GM19438 (cell line): ENCODE data around the gene ROBO4.

Source experiments
- ATAC-seq: cut with Tn5 transposase; IDR thresholded peaks from one replicate; pipeline ENCODE4 v1.9.1; 2021; ENCODE audit warnings: low read depth; ENCODE audit not compliant: unreplicated experiment

Gene ROBO4

DNA sequence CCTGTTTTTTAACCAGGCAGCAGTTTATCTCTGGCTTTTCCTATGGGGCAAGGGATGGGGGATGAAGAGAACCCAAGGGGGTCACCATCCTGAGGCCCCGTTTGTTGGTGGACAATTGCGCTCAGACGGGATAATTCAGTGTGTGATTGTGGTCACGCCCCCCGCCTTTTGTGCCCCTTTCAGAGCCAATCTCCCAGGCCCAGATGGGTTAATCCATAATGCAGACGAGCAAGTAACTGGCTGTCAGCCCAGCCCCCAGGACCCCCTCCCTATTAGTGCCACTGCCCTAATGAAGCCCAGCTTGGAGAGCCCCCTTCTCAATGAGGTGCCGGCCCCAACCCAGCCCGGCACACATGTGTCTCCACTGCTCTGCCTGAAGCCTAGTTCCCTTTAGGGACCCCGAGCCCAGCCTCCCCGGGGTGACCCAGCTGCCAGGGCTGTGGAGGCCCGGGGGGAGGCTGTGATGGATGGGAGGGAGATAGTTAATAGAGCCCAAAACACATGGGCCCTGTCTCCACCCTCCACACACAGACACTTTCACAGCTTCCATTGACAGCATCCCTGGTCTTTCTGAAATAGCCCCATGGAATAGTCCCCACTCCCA is 51.5 kb downstream of the ROBO4 start:
- ATAC-seq = no peak

DNA sequence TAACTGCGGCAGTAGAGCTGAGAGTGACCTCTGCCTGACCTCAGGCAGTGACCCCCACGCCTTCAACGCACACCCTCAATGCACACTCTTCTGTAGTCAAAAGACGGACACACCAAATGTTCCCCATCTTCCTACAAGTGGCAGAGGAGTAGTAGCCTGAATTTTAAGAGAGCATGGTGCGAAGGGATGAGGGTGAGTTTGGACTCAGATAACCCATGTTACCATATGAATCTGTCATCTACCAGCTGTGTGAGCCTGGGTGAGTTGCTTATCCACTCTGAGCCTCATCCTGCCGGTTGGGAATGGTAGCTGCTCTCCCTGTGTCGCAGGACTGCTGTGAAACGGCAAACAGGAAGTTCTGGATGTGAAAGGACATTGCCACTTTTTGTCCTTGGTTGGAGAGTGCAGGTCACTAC is 53.0 kb downstream of the ROBO4 start:
- no peak for ATAC-seq

DNA sequence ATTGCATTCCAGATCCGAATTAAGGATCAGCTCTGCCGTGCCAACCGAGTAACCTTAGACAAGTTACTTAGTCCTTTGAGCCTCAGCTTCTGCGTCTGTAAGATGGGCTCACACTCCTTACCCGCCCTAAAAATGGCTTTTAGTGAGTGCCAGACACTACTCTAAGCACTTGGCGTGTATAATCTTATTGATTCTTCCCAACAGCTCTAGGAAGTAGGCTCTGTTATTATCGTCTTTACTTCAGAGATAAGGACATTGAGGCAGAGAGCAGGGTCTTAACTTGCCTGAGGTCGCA is 54.1 kb downstream of the ROBO4 start:
- ATAC-seq = no peak

DNA sequence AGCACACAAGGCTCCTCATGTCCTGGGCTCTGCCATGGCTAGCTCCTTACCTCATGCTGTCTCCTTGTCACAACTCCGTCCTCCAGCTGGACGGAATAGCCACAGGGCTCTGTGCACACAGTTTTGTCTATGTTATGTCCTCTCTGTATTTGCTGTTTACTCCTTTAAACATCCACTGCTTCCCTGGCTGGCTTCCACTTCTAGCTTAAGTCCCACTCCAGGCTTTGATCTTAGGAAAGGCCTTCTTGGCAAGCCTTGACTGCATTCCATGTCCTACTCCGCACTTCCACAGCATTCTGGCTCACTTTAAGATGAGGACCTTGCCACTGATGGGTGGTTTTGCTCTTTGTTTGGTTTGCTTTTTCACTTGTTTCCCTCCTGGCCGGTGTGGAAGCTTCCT is 55.4 kb downstream of the ROBO4 start:
- ATAC-seq = no peak

DNA sequence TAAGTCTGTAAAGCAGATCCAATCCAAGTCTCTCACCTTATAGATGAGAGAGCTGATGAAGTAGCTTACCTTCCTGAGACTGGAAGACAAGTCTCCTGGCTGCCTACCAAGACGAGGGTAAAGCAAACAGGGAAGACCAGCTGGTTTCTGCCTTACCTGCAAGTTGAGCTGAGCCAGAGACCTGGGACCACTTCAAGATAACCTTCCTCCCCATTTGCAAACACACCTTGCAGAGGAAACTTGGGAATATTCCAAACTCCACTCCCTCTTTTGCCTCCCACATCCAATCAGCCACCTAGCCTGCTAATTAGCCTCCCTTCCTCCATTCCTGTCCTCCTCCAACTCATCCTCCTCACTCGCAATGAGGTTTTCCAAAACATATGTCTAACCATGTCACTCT is 55.8 kb downstream of the ROBO4 start:
- ATAC-seq = no peak

DNA sequence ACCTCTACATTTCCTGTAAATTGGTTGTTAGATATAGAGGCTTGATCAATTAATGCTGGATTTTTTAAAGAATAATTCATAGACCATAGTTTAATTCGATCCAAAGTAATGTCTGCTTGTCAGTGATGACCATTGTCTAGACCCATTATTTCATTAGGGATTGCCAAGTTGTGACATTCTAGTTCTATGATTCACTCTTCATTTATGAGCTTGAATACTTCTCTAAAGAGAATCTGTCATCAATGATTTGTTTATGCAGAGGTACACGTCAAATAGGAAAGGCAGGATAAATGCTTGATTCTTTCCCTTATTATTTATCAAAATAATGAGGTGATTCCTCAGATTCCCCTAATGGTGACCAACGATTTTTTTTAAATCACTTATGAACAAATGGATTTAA is 56.5 kb downstream of the ROBO4 start:
- no peak for ATAC-seq

DNA sequence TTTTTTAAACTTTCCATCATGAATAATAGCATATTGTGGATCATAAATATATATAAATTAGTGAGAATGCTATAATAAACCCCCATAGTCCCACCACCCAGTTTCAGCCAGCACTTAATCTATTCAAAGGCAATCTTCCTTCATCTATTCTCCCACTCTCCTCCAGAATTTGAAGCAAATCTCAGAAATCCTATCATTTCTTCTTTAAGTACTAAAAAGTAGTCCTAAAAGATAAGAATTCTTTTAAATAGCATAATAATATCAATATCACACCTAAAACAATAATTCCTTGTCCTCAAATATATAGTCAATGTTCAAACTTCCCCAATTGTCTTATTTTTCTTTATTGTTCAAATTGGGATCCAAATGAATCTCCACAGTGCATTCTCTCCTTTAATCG is 57.0 kb downstream of the ROBO4 start:
- ATAC-seq = no peak

DNA sequence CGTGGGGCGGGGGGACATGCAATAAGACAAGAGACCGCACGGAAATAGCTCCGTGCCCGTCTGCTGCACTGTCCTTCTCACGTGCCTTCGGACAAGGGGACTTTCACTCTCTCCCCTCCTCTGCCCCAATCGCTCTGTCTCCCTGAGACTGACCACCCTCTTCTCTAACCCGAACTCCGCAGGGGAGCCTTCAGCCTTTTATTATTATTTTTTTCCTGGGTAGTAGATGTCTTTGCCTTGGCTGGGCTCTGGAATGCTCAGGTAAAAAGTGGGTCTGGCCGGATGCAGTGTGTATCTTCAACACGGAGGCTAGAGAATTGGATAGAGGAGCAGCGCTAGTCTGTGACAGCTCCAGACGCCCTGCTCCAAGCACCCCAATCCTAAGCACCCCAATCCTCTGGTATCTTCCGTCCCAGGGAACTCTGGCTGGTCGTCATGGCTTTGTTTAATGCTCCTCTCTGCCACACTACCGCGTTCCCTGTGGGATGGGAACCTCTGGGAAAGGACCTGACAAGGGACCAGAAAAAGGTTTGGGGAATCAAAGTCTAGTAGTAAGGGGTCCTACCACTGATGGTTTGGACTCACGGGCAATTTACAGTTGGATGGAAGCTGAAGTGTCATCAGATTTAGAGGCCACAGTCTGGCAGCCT is 57.6 kb downstream of the ROBO4 start:
- no peak for ATAC-seq

DNA sequence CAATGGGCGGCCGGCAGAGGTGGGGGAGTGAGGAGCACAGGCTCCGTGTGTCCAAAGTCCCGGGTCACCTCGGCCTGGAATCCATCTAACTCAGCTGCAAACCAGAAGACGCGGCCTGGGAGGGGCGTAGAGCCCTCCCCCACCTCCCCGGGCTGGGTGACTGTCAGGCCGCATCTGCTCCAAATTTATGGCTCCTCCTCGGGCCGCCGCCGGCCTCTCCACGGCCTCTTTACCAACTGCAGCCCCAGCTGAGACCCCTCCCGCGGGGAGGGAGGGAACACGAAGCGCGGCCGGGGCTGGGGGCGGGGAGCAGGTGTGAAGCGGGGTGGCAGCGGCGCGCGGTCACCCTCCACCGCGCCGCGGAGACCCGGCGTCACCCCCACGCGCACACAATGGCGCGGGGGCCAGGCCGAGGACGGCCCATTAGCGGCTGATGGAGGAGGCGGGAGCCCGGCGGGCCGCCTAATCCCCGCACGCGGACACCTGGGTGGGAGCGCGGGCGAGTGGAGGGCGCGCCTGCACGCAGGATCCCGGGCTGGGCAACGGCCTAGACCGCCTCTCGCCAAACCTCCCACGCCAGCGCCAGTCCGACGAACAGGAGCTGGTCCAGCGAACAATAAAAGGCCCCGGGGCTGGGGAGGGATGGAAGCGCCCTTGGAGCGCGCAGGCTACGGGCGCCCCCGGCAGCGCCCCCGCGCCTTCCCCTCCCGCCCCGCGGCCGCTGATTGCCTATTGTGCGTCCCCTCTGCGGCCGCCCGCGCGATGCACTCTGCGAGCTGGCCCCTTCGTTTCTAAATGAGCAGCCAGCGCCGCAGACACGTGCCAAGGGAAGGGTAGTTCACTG is 58.3 kb downstream of the ROBO4 start:
- ATAC-seq = no peak

DNA sequence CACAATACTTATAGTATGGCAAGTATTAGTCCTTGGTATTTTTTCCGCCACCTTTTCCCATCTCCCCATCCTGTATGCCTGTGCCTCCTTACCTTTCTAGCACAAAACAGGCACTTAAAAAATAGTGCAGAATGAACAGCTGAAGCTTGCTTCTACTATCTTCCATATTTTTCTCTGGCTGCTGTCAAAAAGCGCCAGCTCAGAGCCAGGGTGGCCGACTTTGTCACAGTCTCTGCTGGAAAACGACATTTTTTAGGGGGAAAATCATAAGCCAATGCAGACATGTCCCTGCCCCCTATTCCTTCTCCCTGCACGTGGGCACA is 58.9 kb downstream of the ROBO4 start:
- ATAC-seq = no peak

DNA sequence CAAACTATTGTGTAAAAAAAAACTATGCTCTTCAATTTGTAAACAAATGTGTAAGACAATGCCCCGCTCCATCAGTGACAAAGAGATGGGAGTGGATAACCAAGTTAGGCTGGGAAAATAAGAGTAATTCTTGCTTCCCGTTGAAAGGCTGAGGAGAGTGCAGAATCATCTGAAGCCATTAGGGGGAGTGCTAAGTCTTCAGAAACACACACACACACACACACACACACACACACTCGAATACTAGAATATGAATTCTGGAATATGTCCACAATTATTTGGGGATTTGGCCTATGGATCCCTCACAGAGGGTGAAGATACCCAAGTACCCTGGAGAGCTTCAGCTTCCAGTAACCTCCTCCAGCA is 60.2 kb downstream of the ROBO4 start:
- peak; percentile 32 for ATAC-seq

DNA sequence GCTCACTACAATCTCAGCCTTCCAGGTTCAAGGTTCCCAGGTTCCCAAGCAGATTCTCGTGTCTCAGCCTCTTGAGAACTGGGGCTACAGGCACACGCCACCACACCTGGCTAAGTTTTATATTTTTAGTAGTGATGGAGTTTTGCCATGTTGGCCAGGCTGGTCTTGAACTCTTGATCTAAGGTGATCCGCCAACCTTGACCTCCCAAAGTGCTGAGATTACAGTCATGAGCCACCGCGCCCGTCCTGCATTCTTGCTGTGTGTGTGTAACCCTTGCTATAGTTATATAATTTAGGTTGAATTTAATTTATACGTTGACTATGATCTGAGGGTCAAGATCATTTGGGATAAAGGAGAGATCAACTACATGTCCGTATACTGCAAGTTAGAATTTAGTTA is 61.7 kb downstream of the ROBO4 start:
- no peak for ATAC-seq

DNA sequence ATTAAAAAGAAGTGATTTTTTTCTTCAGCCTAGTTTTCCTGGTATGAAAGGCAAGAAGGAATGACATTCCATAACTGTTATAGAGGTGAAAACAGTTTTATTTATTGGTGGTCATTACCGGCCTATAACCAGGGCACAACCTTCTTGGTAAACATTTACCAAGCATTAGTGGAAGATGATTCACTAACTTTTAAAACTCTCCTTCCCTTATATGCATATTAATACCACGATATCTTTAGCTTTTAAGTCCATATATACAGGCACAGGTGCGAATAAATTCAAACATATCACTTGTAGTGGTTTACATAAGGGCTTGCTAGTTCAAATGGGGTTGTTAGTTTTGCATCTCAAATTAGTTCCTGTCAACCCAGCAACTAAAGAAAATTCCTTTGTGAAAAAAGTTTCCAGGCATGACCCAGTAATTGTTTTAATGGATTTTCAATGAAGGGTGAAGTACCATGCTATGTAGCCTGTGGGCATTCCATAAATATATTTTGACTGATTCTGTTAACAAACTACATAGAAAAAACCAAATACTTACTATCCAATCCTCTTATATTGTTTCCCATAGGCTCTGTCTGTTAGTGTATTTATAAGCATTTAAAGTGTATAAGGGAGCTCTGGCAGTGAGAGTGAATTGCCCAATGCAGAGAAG is 63.0 kb downstream of the ROBO4 start:
- ATAC-seq = no peak
